Heart left ventricle (tissue), 16 donors: ENCODE measurements around the gene PSTPIP1. TPM values are rescaled to one million over a fixed set of nuclear protein-coding genes. Genes with fewer than 3 reads are reported as not detected.
A peak's percentile ranks its signal among the peaks of the same experiment; 100 is the strongest.

ENCODE experiments used
- ATAC-seq, 4 donors: fragments of 200-7000 bp; cut with Tn5 transposase; one replicate each; pipeline ENCODE4 v1.9.1; 2020 to 2022; ENCODE audit warnings: moderate library complexity in 4 of 4, mild to moderate bottlenecking in 3 of 4, moderate number of reproducible peaks in 1 of 4
- DNase-seq, 5 donors: peaks; one replicate each; pipeline ENCODE4 v3.0.0-alpha.2; 2020
- H3K27ac ChIP-seq, 12 donors: fragments of 200-600 bp; sonication (generic) in 4 of 12; one replicate each; pipeline versions ENCODE4 v1.5.0 to v1.8.0; 2016 to 2022; ENCODE audit warnings: mild to moderate bottlenecking in 2 of 12
- H3K27me3 ChIP-seq, 9 donors: fragments of 200-600 bp; sonication (generic) in 2 of 9; one replicate each; pipeline versions ENCODE4 v1.5.1 to v1.8.0; 2016 to 2022; ENCODE audit warnings: mild to moderate bottlenecking in 3 of 9
- H3K36me3 ChIP-seq, 9 donors: fragments of 200-600 bp; sonication (generic) in 2 of 9; one replicate each; pipeline versions ENCODE4 v1.5.0 to v1.8.0; 2018 to 2022; ENCODE audit warnings: mild to moderate bottlenecking in 2 of 9
- H3K4me1 ChIP-seq, 12 donors: fragments of 200-600 bp; sonication (generic) in 4 of 12; one replicate each; pipeline versions ENCODE4 v1.5.0 to v1.8.0; 2016 to 2022; ENCODE audit warnings: mild to moderate bottlenecking in 3 of 12
- H3K4me3 ChIP-seq, 12 donors: fragments of 200-600 bp; sonication (generic) in 4 of 12; one replicate each; pipeline versions ENCODE4 v1.5.0 to v1.8.0; 2017 to 2022; ENCODE audit warnings: mild to moderate bottlenecking in 9 of 12, moderate library complexity in 4 of 12
- H3K9me3 ChIP-seq, 12 donors: fragments of 200-600 bp; sonication (generic) in 4 of 12; one replicate each; pipeline versions ENCODE4 v1.5.0 to v1.8.0; 2016 to 2022; ENCODE audit warnings: mild to moderate bottlenecking in 1 of 12
- POLR2A ChIP-seq, 2 donors: fragments of 450-650 bp; IDR thresholded peaks; one replicate each; pipeline ENCODE4 v1.6.1; 2017; ENCODE audit warnings: antibody characterized with exemption in 2 of 2, mild to moderate bottlenecking in 2 of 2, moderate library complexity in 2 of 2
- WGBS, 4 donors: extraction: QIAGEN DNeasy Blood & Tissue Kit in 2 of 4; methylation state at CpG; one replicate each; pipeline versions ENCODE4 v1.1.5 to v1.1.7; 2013 to 2018; 5-methylcytosine and 5-hydroxymethylcytosine counted together
- intact Hi-C, 10 donors: fragments of 100-400 bp; cut with DNase I; formaldehyde crosslinking; loops; one replicate each; pipeline versions ENCODE4 v1.11.1 to v1.14.2; 2022
- polyA plus RNA-seq, 2 donors: library from polyadenylated mRNA; stranded (reverse); fragments of 200-250 nt; gene quantifications; one replicate each; pipeline ENCODE4 v1.2.3, GENCODE V29; 2013
- total RNA-seq, 9 donors: library from RNA; depleted of rRNA in 2 of 9; stranded (reverse); fragments of >200 nt in 2 of 9; fragmentation: NEBNext Ultra II Directional in 3 of 9; extraction: Animal tissue kit (Norgen Biotek cat#: 25700) in 3 of 9; gene quantifications; one replicate each; pipeline versions ENCODE4 v1.1.0 to v1.2.4, GENCODE V29; 2016 to 2023
- TF ChIP-seq, protein P1 (sequence below), 12 donors: fragments of 200-600 bp; sonication (generic) in 4 of 12; IDR thresholded peaks; one replicate each; pipeline versions ENCODE4 v1.5.0 to v1.8.0; 2018 to 2022; ENCODE audit warnings: antibody characterized with exemption in 12 of 12, mild to moderate bottlenecking in 5 of 12
- donor health status: ischemic (EF 13 %, LVEDD 7.1; RV severe dilation, severe dysfunction).
- donor health status: healthy with polysubstance abuse.
- donor health status: DM: no; HTN: yes; CAD: no.
- donor health status: DM: no; HTN: no; CAD: no.
- donor health status: ischemic (EF 25% LVEDD 6.9; RV normal size, moderate dysfunction).
- donor health status: ischemic (EF 25% LVEDD 5.7; RV mildly dilated, moderate dysfunction).
- donor health status: healthy.
- donor health status: DM: yes; HTN: yes; CAD: no.
- donor health status: ischemic (EF 35%, LVEDD 5.7; RV mildly dilated, moderate dysfunction).
- donor health status: nonischemic (EF 11% LVEDD 7.7; RV severe dilation, severe dysfunction).
- donor health status: DM: yes; HTN: yes; CAD: no.
- donor health status: PGD.
- donor health status: ischemic (EF 29% LVEDD 5.4; RV normal size, mild dysfunction).
- donor health status: nonischemic (EF 23%, LVEDD 6.1; RV moderate dilation, normal function).

The PSTPIP1 gene
- total and polyA plus RNA-seq, 11 donors = 1.3 to 17.2 (median 2.9) TPM

DNA sequence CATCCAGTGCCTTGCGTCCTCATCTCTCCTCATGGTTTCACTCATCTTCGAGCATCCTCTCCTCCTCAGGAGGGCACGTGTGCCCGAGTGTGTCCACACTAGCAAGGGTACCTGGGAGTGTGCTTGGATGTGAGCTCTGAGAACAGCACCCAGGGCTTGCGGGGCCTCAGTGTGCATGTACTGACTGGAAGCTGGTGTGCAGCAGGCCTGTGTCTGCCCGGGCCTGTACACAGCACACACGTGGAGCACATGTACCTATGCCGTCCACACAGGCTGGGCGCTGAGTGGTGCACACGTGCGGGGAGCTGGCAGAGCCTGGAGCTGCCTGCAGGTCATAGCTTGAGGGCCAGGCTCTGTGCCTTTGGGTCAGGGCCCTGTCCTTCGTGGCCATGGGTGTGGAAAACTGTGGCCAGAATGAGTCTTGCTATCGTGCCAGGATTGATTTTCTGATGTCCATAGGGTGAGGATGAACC lies 41.1 kb downstream of the PSTPIP1 start:
- Histone ChIP-seq H3K36me3 (peaks cover 0 to 41% (median 0%) of the 10 kb centered on the region in 9 donors), H3K27me3 (no peaks in the 10 kb centered on the region), H3K27ac (no peak overlapping the region), H3K4me1 (peaks cover 0 to 28% (median 0%) of the 10 kb centered on the region in 12 donors), H3K9me3 (peaks cover 0 to 13% (median 0%) of the 10 kb centered on the region in 12 donors), H3K4me3 (no peak overlapping the region)
- WGBS, 4 donors = 82 to 89% (median 84%) methylated on average over 6 to 13 of the region's 13 CpGs
- DNase-seq = peak in 2 of 5 donors; percentile 22 to 36
- ATAC-seq = peak in 1 of 4 donors; percentile 10
- no peak for TF ChIP-seq POLR2A (IDR thresholded peaks at IDR 0.05)
- TF ChIP-seq, protein P1, sequence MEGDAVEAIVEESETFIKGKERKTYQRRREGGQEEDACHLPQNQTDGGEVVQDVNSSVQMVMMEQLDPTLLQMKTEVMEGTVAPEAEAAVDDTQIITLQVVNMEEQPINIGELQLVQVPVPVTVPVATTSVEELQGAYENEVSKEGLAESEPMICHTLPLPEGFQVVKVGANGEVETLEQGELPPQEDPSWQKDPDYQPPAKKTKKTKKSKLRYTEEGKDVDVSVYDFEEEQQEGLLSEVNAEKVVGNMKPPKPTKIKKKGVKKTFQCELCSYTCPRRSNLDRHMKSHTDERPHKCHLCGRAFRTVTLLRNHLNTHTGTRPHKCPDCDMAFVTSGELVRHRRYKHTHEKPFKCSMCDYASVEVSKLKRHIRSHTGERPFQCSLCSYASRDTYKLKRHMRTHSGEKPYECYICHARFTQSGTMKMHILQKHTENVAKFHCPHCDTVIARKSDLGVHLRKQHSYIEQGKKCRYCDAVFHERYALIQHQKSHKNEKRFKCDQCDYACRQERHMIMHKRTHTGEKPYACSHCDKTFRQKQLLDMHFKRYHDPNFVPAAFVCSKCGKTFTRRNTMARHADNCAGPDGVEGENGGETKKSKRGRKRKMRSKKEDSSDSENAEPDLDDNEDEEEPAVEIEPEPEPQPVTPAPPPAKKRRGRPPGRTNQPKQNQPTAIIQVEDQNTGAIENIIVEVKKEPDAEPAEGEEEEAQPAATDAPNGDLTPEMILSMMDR (IDR thresholded peaks at IDR 0.05) = no peak
- intact Hi-C loops = no loop called here

DNA sequence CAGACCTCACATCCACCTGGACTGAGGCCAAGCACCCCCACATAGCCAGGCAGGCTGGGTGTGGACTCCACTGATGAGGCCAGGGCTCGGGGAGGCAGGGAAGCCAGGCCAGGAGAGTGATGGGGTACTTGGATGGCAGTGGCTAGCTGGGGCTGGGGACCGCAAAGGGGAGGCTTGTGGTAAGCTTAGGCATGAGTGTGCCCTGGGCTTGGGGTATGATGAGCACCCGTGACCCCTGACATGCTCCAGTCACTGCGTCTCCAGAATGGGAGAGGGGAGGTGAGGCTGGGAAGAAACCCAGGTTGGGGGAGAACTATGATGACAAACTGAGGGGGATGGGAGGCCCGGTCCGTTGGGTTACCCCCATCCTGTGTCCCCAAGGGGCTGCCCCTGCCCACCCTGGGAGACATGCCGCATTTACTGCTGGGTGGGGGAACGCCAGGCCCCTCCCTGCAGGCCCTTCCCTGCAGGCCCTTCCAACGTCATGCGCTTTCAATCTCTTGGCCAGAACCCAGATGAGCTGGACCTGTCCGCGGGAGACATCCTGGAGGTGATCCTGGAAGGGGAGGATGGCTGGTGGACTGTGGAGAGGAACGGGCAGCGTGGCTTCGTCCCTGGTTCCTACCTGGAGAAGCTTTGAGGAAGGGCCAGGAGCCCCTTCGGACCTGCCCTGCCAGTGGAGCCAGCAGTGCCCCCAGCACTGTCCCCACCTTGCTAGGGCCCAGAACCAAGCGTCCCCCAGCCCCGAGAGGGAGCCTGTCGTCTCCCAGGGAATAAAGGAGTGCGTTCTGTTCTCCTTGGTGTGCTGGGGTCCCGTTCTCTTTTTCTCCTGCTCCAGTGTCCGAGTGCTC lies 41.8 kb downstream of the PSTPIP1 start:
- TF ChIP-seq POLR2A (IDR thresholded peaks at IDR 0.05) = no peak
- TF ChIP-seq, protein P1 (IDR thresholded peaks at IDR 0.05) = no peak
- Histone ChIP-seq H3K9me3 (peaks cover 0 to 14% (median 0%) of the 10 kb centered on the region in 12 donors), H3K36me3 (peaks cover 0 to 39% (median 3%) of the 10 kb centered on the region in 9 donors), H3K27me3 (no peaks in the 10 kb centered on the region), H3K4me1 (peaks cover 0 to 28% (median 0%) of the 10 kb centered on the region in 12 donors), H3K27ac (no peak overlapping the region), H3K4me3 (no peak overlapping the region)
- DNase-seq (peak; percentile 7 to 51 (median 21)), ATAC-seq (no peak)
- 85 to 96% (median 92%) methylated on average over 16 to 22 of the region's 22 CpGs for WGBS, 4 donors
- intact Hi-C loops = no loop called here

DNA sequence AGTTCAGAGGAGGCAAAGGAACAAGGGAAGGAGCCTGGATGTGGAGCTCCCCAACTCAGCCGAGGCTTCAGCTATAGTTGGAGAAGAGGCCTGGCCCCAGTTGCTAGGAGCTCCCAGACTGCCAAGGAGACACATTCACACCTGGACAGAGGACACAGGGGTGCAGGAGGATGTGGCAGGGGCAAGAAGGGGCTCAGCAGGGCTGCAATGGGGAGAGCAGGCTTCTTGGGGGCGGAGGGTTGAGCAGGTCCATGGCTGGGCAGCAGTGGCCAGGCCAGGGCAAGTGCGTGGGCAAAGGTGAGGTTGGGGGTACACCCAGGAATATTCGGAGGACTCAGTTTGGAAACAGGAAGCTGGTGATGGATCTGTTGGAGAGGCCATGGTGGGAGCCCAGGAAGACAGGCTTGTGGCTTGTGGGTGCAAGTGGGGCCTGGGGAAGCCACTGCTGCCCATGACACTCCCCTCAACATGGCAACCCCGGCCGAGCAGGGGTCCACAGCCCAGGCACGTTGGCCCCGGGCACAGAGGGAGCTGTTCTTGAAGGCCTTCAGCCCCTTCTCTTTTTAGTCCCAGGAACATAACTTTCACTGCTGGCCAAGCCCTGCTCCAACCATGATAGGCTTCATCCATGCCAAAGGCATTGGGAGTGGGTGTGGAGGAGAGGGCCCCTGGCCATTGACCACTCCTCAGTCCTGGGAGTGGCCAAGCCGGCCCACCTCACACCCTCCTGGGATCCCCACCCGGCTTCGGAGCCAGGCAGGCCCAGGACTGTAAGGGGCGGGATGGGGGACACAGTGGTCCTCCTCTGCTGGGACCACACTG lies 42.7 kb downstream of the PSTPIP1 start:
- peaks cover 0 to 14% (median 0%) of the 10 kb centered on the region in 12 donors for H3K9me3 ChIP-seq
- H3K4me1 ChIP-seq = peaks cover 0 to 28% (median 0%) of the 10 kb centered on the region in 12 donors
- intact Hi-C loops = no loop called here
- H3K4me3 ChIP-seq = no peak overlapping the region
- no peaks in the 10 kb centered on the region for H3K27me3 ChIP-seq
- TF ChIP-seq, protein P1 (IDR thresholded peaks at IDR 0.05) = no peak
- no peak for TF ChIP-seq POLR2A (IDR thresholded peaks at IDR 0.05)
- peak in 3 of 5 donors; percentile 6 to 61 (median 29) for DNase-seq
- ATAC-seq = no peak
- H3K36me3 ChIP-seq = peaks cover 0 to 32% (median 10%) of the 10 kb centered on the region in 9 donors
- 92 to 95% (median 93%) methylated on average over 8 to 12 of the region's 12 CpGs for WGBS, 4 donors
- H3K27ac ChIP-seq = no peak overlapping the region
